Measurements from ENCODE around the gene FGF11. TPM values are rescaled to one million over a fixed set of nuclear protein-coding genes. Genes with fewer than 3 reads are reported as not detected.

FGF11 gene
- total RNA-seq, 2 experiments from 2014 or later: 1.5 to 1.7 TPM

DNA sequence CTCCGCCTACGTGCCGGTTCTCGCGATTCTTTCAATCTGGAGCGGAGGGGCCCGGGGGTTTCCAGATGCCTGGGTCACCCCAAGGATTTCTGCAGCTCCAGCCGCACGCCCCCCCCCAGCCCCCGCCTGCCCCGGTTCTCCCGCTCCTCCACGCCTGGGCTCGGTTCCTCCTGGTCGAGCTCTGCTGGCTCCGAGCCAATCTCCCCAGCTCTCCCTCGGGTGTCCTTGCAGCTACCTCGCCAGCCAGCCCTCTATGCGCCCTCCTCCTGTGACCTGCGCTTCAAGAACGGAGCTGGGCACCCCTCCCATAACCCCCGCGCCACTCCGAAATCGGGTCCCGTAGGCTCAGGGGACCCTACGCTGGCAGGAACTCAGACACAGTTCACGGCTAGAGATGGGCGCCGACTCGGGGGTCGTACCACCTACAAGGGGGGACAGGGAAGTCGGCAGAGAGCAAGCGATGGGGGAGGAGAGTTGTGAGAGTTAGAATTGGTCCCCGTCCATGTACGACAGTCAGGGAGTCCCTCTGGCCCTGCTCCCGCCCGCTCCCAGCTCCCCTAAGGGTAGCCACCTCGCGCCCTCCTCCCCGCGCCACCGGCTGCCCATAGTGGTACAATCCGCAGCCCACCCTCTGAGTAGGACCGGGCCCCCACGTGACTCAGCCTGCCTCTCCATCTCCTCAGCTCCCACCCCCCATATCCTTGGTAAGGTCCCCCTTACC, 961 bp downstream of the FGF11 start:
- POLR2A ChIA-PET: interaction anchor here (0.7 to 9.0 kb wide), 9 partner anchors 13 to 246 kb away, joined by 3 to 156 read pairs (median 5); partner anchors contain the start of genes POLR2A, SLC35G6, SOX15 and TP53
- CTCF ChIA-PET: interaction anchor here (0.7 to 1.9 kb wide), 3 partner anchors 44 to 394 kb away, joined by 3 to 5 read pairs (median 3); partner anchors contain the start of gene POLR2A
- Mint-ChIP-seq H3K36me3 (ENCODE audit: low read depth) (peaks cover 2% of the 10 kb centered on the region), H3K4me1 (ENCODE audit: low read depth) (peaks cover 48% of the 10 kb centered on the region), H3K9me3 (no peaks in the 10 kb centered on the region), H3K4me3 (peak overlapping the region; percentile 88), H3K27ac (peak overlapping the region; percentile 45), H3K27me3 (peaks cover 62% of the 10 kb centered on the region)
- Histone ChIP-seq H3K4me3 (ENCODE audit: low read length) (peak overlapping the region; percentile 31), H3K4me1 (ENCODE audit: insufficient read depth, low read length) (peaks cover 64% of the 10 kb centered on the region), H3K27ac (ENCODE audit: low read depth in 1 of 2, low read length in 2 of 2) (no peak overlapping the region), H3K9me3 (ENCODE audit: control insufficient read depth in 1 of 2, insufficient read depth in 1 of 2, low read length in 2 of 2) (peaks cover 0 to 16% of the 10 kb centered on the region in 2 experiments), H3K27me3 (ENCODE audit: control insufficient read depth in 1 of 2, insufficient read depth in 2 of 2, low read length in 2 of 2) (peaks cover 60 to 68% of the 10 kb centered on the region in 2 experiments), H3K36me3 (ENCODE audit: insufficient read depth, low read length) (no peaks in the 10 kb centered on the region)
- intact Hi-C loops (cut with DNase I, micrococcal nuclease): no loop called here
- no peak for TF ChIP-seq CTCF (IDR thresholded peaks at IDR 0.05)
- peak in 7 of 14 experiments; percentile 14 to 61 (median 34) for DNase-seq
- ATAC-seq (ENCODE audit: poor library complexity): no peak

DNA sequence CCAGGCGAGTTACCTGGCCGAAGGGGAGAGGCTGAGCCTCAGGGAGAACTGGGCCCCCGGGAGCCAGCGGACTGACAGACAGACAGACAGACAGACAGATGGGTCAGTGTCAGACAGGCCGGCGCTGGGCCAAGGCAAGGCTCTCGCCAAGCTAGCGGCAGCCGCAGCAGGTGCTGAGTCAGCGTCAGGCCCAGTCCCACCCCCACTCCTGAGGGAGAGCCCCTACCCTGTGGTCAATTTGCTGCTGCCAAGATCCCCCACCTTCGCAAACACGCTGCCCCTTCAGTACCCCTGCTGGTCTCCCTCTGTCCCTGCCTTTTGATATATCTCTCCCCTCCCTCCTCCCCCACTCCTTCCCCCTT, 1.5 kb downstream of the FGF11 start:
- H3K27ac ChIP-seq (ENCODE audit: low read depth in 1 of 2, low read length in 2 of 2): no peak overlapping the region
- peaks cover 0 to 21% of the 10 kb centered on the region in 2 experiments for H3K9me3 ChIP-seq (ENCODE audit: control insufficient read depth in 1 of 2, insufficient read depth in 1 of 2, low read length in 2 of 2)
- H3K27me3 ChIP-seq (ENCODE audit: control insufficient read depth in 1 of 2, insufficient read depth in 2 of 2, low read length in 2 of 2): peaks cover 65 to 73% of the 10 kb centered on the region in 2 experiments
- H3K4me3 Mint-ChIP-seq: peak overlapping the region; percentile 45
- intact Hi-C loops (cut with DNase I, micrococcal nuclease): no loop called here
- H3K4me1 Mint-ChIP-seq (ENCODE audit: low read depth): peaks cover 51% of the 10 kb centered on the region
- no peaks in the 10 kb centered on the region for H3K9me3 Mint-ChIP-seq
- peak in 2 of 14 experiments; percentile 48 to 51 for DNase-seq
- no peak overlapping the region for H3K27ac Mint-ChIP-seq
- no peak for ATAC-seq (ENCODE audit: poor library complexity)
- TF ChIP-seq CTCF (IDR thresholded peaks at IDR 0.05): no peak
- ChIA-PET POLR2A (interaction anchor here (0.7 to 9.0 kb wide), 10 partner anchors 13 to 246 kb away, joined by 3 to 156 read pairs (median 6); partner anchors contain the start of genes ACAP1, POLR2A, SLC35G6 and SOX15), CTCF (interaction anchor here (0.7 to 1.9 kb wide), 3 partner anchors 44 to 395 kb away, joined by 3 to 5 read pairs (median 3); partner anchors contain the start of gene POLR2A)
- peaks cover 65% of the 10 kb centered on the region for H3K4me1 ChIP-seq (ENCODE audit: insufficient read depth, low read length)
- no peaks in the 10 kb centered on the region for H3K36me3 ChIP-seq (ENCODE audit: insufficient read depth, low read length)
- no peak overlapping the region for H3K4me3 ChIP-seq (ENCODE audit: low read length)
- no peaks in the 10 kb centered on the region for H3K36me3 Mint-ChIP-seq (ENCODE audit: low read depth)
- peaks cover 68% of the 10 kb centered on the region for H3K27me3 Mint-ChIP-seq

DNA sequence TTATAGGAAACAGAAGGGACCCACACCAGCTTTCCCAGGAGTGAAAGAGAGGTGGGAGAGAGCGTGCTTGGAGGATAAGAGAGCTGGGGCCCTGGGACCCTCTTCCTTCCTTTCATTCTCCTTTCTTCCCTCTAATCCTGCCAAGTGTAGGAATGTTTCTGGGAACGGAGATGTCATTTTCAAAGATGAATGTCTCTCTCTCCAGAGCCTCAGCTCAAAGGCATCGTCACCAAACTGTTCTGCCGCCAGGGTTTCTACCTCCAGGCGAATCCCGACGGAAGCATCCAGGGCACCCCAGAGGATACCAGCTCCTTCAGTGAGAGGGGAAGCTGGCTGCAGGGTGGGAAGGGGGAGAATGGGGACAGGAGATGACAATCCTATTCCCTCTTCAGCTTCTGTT, 2.0 kb downstream of the FGF11 start:
- peaks cover 65% of the 10 kb centered on the region for H3K4me1 ChIP-seq (ENCODE audit: insufficient read depth, low read length)
- ChIA-PET POLR2A (interaction anchor here (0.9 to 9.0 kb wide), 8 partner anchors 15 to 245 kb away, joined by 3 to 156 read pairs (median 8); partner anchors contain the start of genes ACAP1, POLR2A, SLC35G6 and SOX15), CTCF (interaction anchor here (1.4 kb wide), 1 partner anchor 395 kb away, joined by 3 read pairs; no protein-coding TSS in a partner anchor)
- H3K36me3 ChIP-seq (ENCODE audit: insufficient read depth, low read length): no peaks in the 10 kb centered on the region
- peaks cover 70 to 77% of the 10 kb centered on the region in 2 experiments for H3K27me3 ChIP-seq (ENCODE audit: control insufficient read depth in 1 of 2, insufficient read depth in 2 of 2, low read length in 2 of 2)
- no peak overlapping the region for H3K27ac ChIP-seq (ENCODE audit: low read depth in 1 of 2, low read length in 2 of 2)
- Mint-ChIP-seq H3K4me1 (ENCODE audit: low read depth) (peaks cover 51% of the 10 kb centered on the region), H3K27me3 (peaks cover 72% of the 10 kb centered on the region), H3K36me3 (ENCODE audit: low read depth) (no peaks in the 10 kb centered on the region), H3K4me3 (no peak overlapping the region), H3K27ac (no peak overlapping the region), H3K9me3 (no peaks in the 10 kb centered on the region)
- no peak overlapping the region for H3K4me3 ChIP-seq (ENCODE audit: low read length)
- intact Hi-C loops (cut with DNase I, micrococcal nuclease): no loop called here
- peaks cover 0 to 23% of the 10 kb centered on the region in 2 experiments for H3K9me3 ChIP-seq (ENCODE audit: control insufficient read depth in 1 of 2, insufficient read depth in 1 of 2, low read length in 2 of 2)
- DNase-seq: no peak
- TF ChIP-seq CTCF (IDR thresholded peaks at IDR 0.05): no peak
- no peak for ATAC-seq (ENCODE audit: poor library complexity)
